Lung (tissue), 12 donors: ENCODE data around the gene PHOX2A. TPM values are rescaled to one million over a fixed set of nuclear protein-coding genes. Genes with fewer than 3 reads are reported as not detected.
"Not testable (repeated sequence)": the region's sequence is repeated elsewhere in the genome, so short reads cannot be mapped to it uniquely, and the experiment has no call there.

Source experiments
- ATAC-seq: fragments of 200-7000 bp; cut with Tn5 transposase; one replicate; pipeline ENCODE4 v1.9.1; 2020; ENCODE audit warnings: moderate number of reproducible peaks; ENCODE audit not compliant: insufficient read depth, low FRiP score
- DNase-seq, 3 donors: peaks; one replicate each; pipeline ENCODE4 v3.0.0-alpha.2; 2013 to 2017
- H3K27ac ChIP-seq, 2 donors: one replicate each; pipeline ENCODE4 v1.5.1; 2013; ENCODE audit warnings: mild to moderate bottlenecking in 2 of 2, moderate library complexity in 2 of 2, control low read depth in 1 of 2, inconsistent platforms in 1 of 2, low read depth in 1 of 2, low read length in 1 of 2
- H3K27me3 ChIP-seq, 3 donors: one replicate each; pipeline ENCODE4 v1.5.1; 2013; ENCODE audit warnings: low read length in 2 of 3; ENCODE audit not compliant: control insufficient read depth in 3 of 3, insufficient read depth in 3 of 3
- H3K36me3 ChIP-seq, 4 donors: one replicate each; pipeline ENCODE4 v1.5.1; 2013; ENCODE audit warnings: low read length in 4 of 4, mild to moderate bottlenecking in 1 of 4, moderate library complexity in 1 of 4; ENCODE audit not compliant: control insufficient read depth in 4 of 4, insufficient read depth in 4 of 4
- H3K4me1 ChIP-seq, 5 donors: one replicate each; pipeline ENCODE4 v1.5.1; 2013; ENCODE audit warnings: low read length in 5 of 5, mild to moderate bottlenecking in 2 of 5, moderate library complexity in 1 of 5; ENCODE audit not compliant: control insufficient read depth in 5 of 5, insufficient read depth in 5 of 5
- H3K4me3 ChIP-seq: one replicate; pipeline ENCODE4 v1.5.1; 2013; ENCODE audit warnings: mild to moderate bottlenecking, control low read depth, moderate library complexity
- H3K9ac ChIP-seq, 2 donors: one replicate each; pipeline ENCODE4 v1.5.1; 2013; ENCODE audit warnings: low read length in 2 of 2, control low read depth in 1 of 2; ENCODE audit not compliant: insufficient read depth in 1 of 2
- H3K9me3 ChIP-seq, 4 donors: one replicate each; pipeline ENCODE4 v1.5.1; 2013; ENCODE audit warnings: low read length in 3 of 4, mild to moderate bottlenecking in 1 of 4, moderate library complexity in 1 of 4; ENCODE audit not compliant: control insufficient read depth in 4 of 4, insufficient read depth in 3 of 4
- WGBS, 2 donors: extraction: QIAGEN DNeasy Blood & Tissue Kit; methylation state at CpG; one replicate each; pipeline ENCODE4 v1.1.7; 2013; 5-methylcytosine and 5-hydroxymethylcytosine counted together
- polyA plus RNA-seq, 2 donors: library from polyadenylated mRNA; stranded (reverse); fragments of 200-250 nt; gene quantifications; one replicate each; pipeline ENCODE4 v1.2.1, GENCODE V29; 2013
- total RNA-seq, 2 donors: library from RNA; depleted of rRNA in 1 of 2; stranded (reverse); fragments of >200 nt in 1 of 2; gene quantifications; one replicate each; pipeline ENCODE4 v1.2.1, GENCODE V29; 2014 to 2021
- TF ChIP-seq, protein P1 (sequence below): IDR thresholded peaks from 2 replicates; pipeline ENCODE4 v1.5.1; 2012; ENCODE audit warnings: mild to moderate bottlenecking; ENCODE audit errors: control extremely low read depth, extremely low read depth
- donor health status: control.
- donor health status: control.
- donor health status: Bipolar disorder and iron deficiency.
- donor health status: healthy.
- donor health status: DM: yes; HTN: yes; CAD: no.

PHOX2A gene
- total and polyA plus RNA-seq, 4 donors = not detected

DNA sequence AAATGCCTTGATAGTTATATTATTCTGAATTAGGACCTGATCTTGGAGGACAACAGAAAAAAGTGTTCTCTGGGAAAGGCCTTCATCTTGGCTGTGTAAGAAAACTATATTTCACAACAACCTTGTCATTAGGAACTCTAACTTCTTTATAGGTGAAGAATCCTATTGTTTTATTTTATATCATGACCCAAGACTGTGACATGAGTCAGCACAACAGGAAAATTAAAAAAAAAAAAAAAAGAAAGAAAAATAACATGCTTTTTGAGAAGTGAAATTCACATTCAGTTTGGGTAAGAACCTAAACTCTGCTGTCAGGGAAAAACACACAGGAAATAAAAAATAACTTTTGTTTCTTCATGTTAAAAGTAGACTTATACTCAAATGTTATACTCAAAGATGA lies 39.1 kb downstream of the PHOX2A start:
- H3K4me3 ChIP-seq = no peak overlapping the region
- no peak overlapping the region for H3K9ac ChIP-seq
- no peak overlapping the region for H3K27ac ChIP-seq
- H3K36me3 ChIP-seq = no peaks in the 10 kb centered on the region
- TF ChIP-seq, protein P1, sequence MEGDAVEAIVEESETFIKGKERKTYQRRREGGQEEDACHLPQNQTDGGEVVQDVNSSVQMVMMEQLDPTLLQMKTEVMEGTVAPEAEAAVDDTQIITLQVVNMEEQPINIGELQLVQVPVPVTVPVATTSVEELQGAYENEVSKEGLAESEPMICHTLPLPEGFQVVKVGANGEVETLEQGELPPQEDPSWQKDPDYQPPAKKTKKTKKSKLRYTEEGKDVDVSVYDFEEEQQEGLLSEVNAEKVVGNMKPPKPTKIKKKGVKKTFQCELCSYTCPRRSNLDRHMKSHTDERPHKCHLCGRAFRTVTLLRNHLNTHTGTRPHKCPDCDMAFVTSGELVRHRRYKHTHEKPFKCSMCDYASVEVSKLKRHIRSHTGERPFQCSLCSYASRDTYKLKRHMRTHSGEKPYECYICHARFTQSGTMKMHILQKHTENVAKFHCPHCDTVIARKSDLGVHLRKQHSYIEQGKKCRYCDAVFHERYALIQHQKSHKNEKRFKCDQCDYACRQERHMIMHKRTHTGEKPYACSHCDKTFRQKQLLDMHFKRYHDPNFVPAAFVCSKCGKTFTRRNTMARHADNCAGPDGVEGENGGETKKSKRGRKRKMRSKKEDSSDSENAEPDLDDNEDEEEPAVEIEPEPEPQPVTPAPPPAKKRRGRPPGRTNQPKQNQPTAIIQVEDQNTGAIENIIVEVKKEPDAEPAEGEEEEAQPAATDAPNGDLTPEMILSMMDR = no peak
- no peaks in the 10 kb centered on the region for H3K27me3 ChIP-seq
- DNase-seq (no peak), ATAC-seq (no peak)
- H3K4me1 ChIP-seq = no peaks in the 10 kb centered on the region
- peaks cover 0 to 5% (median 3%) of the 10 kb centered on the region in 4 donors for H3K9me3 ChIP-seq

DNA sequence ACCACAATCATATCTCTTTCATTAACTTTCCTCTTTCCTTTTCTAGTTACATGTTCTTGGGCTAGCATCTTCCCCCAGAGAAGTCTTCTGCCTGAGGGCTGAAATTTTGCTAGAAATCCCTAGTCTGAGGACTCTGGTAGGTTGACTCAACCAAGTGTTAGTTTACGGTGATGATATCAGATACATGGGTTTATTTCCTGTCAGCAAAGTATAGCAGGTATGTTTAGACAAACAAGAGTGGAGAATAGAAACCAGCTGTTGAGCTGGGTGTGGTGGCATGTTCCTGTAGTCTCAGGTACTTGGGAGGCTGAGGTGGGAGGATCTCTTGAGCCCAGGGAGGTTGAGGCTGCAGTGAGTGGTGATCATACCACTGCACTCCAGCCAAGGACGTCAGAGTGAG lies 40.8 kb downstream of the PHOX2A start:
- H3K4me3 ChIP-seq = no peak overlapping the region
- no peaks in the 10 kb centered on the region for H3K4me1 ChIP-seq
- ATAC-seq (no peak), DNase-seq (no peak)
- H3K9me3 ChIP-seq = no peaks in the 10 kb centered on the region
- H3K36me3 ChIP-seq = no peaks in the 10 kb centered on the region
- WGBS, 2 donors = 69 to 71% methylated on average over 2 of the region's 2 CpGs
- no peaks in the 10 kb centered on the region for H3K27me3 ChIP-seq
- H3K27ac ChIP-seq = no peak overlapping the region
- TF ChIP-seq, protein P1 = no peak
- H3K9ac ChIP-seq = no peak overlapping the region

DNA sequence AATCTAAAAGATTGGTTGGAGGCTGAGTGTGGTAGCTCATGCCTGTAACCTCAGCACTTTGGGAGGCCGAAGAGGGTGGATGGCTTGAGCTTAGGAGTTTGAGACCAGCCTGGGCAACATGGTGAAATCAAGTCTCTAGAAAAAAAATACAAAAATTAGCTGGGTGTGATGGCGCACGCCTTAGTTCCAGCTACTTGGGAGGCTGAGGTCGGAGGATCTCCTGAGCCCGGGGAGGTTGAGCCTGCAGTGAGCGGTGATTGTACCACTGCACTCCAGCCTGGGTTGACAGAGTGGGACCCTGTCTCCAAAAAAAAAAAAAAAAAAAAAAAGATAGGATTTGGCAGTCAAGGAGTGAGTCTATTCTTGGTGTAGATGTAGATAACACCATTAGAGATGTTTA lies 41.4 kb downstream of the PHOX2A start:
- WGBS, 2 donors = 95 to 97% methylated on average over 6 of the region's 6 CpGs
- no peaks in the 10 kb centered on the region for H3K4me1 ChIP-seq
- H3K36me3 ChIP-seq = no peaks in the 10 kb centered on the region
- TF ChIP-seq, protein P1 = no peak
- H3K27ac ChIP-seq = no peak overlapping the region
- H3K4me3 ChIP-seq = no peak overlapping the region
- DNase-seq (no peak), ATAC-seq (no peak)
- H3K9ac ChIP-seq = no peak overlapping the region
- no peaks in the 10 kb centered on the region for H3K9me3 ChIP-seq
- no peaks in the 10 kb centered on the region for H3K27me3 ChIP-seq

DNA sequence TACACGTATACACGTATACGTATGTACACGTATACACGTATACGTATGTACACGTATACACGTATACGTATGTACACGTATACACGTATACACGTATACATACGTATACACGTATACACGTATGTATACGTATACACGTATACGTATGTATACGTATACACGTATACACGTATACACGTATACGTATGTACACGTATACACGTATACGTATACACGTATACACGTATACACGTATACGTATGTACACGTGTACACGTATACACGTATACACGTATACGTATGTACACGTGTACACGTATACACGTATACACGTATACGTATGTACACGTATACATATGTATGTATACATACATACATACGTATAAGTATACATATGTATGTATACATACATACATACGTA lies 42.5 kb downstream of the PHOX2A start:
- not testable (repeated sequence) for H3K4me1 ChIP-seq, H3K27me3 ChIP-seq, DNase-seq, H3K4me3 ChIP-seq, H3K27ac ChIP-seq, H3K36me3 ChIP-seq, ATAC-seq, H3K9ac ChIP-seq, H3K9me3 ChIP-seq
- WGBS, 2 donors = 90 to 96% methylated on average over 41 to 42 of the region's 43 CpGs
